Liver (tissue), 9 donors: ENCODE results near the gene PIGV. TPM values are rescaled to one million over a fixed set of nuclear protein-coding genes. Genes with fewer than 3 reads are reported as not detected.

Source experiments
- DNase-seq: peaks from one replicate; pipeline ENCODE4 v3.0.0-alpha.2; 2017; ENCODE audit warnings: low spot score
- H3K27ac ChIP-seq, 2 donors: one replicate each; pipeline ENCODE4 v1.7.0; 2013; ENCODE audit warnings: inconsistent platforms in 2 of 2, low read length in 2 of 2, control low read depth in 1 of 2, low read depth in 1 of 2, mild to moderate bottlenecking in 1 of 2
- H3K27me3 ChIP-seq, 4 donors: one replicate each; pipeline versions ENCODE4 v1.6.1 to v1.7.0; 2013; ENCODE audit warnings: low read length in 3 of 4, inconsistent platforms in 1 of 4, mild to moderate bottlenecking in 1 of 4, moderate library complexity in 1 of 4; ENCODE audit not compliant: control insufficient read depth in 4 of 4, insufficient read depth in 4 of 4
- H3K36me3 ChIP-seq, 4 donors: one replicate each; pipeline versions ENCODE4 v1.6.1 to v1.7.0; 2013; ENCODE audit warnings: low read length in 3 of 4, mild to moderate bottlenecking in 3 of 4, low read depth in 1 of 4, moderate library complexity in 1 of 4; ENCODE audit not compliant: control insufficient read depth in 4 of 4, insufficient read depth in 3 of 4
- H3K4me1 ChIP-seq, 4 donors: one replicate each; pipeline versions ENCODE4 v1.6.1 to v1.7.0; 2013; ENCODE audit warnings: low read length in 3 of 4, mild to moderate bottlenecking in 3 of 4, moderate library complexity in 1 of 4; ENCODE audit not compliant: control insufficient read depth in 4 of 4, insufficient read depth in 4 of 4
- H3K4me3 ChIP-seq, 3 donors: one replicate each; pipeline versions ENCODE4 v1.6.1 to v1.7.0; 2013; ENCODE audit warnings: low read length in 3 of 3, control low read depth in 1 of 3, low read depth in 1 of 3, mild to moderate bottlenecking in 1 of 3
- H3K9ac ChIP-seq, 2 donors: one replicate each; pipeline ENCODE4 v1.7.0; 2013; ENCODE audit warnings: low read length in 2 of 2, mild to moderate bottlenecking in 2 of 2, moderate library complexity in 2 of 2, control low read depth in 1 of 2, low read depth in 1 of 2
- H3K9me3 ChIP-seq, 4 donors: one replicate each; pipeline versions ENCODE4 v1.6.1 to v1.7.0; 2013; ENCODE audit warnings: low read length in 3 of 4; ENCODE audit not compliant: control insufficient read depth in 4 of 4
- ATF3 ChIP-seq: IDR thresholded peaks from 2 replicates; pipeline ENCODE4 v1.6.1; 2016; ENCODE audit warnings: antibody characterized with exemption
- CTCF ChIP-seq: fragments of 150-350 bp; IDR thresholded peaks from 2 replicates; pipeline ENCODE4 v1.5.1; 2017; ENCODE audit warnings: improper control_type of control experiment, low read depth, low read length; ENCODE audit not compliant: missing input control
- EGR1 ChIP-seq, 2 donors: IDR thresholded peaks; 2 replicates each; pipeline ENCODE4 v1.6.1; 2016 to 2018; ENCODE audit warnings: antibody characterized with exemption in 2 of 2, low read depth in 2 of 2
- FOXA1 ChIP-seq: IDR thresholded peaks from 2 replicates; pipeline ENCODE4 v1.6.1; 2016; ENCODE audit warnings: antibody characterized with exemption
- FOXA2 ChIP-seq: IDR thresholded peaks from 2 replicates; pipeline ENCODE4 v1.6.1; 2016; ENCODE audit warnings: antibody characterized with exemption
- GABPA ChIP-seq, 2 donors: IDR thresholded peaks in 1 of 2; conservative IDR thresholded peaks in 1 of 2; 2 replicates each; pipeline ENCODE4 v1.6.1; 2016; ENCODE audit warnings: antibody characterized with exemption in 2 of 2, mild to moderate bottlenecking in 1 of 2, moderate library complexity in 1 of 2
- HNF4A ChIP-seq, 2 donors: conservative IDR thresholded peaks; 2 replicates each; pipeline ENCODE4 v1.6.1; 2016; ENCODE audit warnings: antibody characterized with exemption in 2 of 2, mild to moderate bottlenecking in 2 of 2
- HNF4G ChIP-seq: IDR thresholded peaks from 2 replicates; pipeline ENCODE4 v1.6.1; 2016; ENCODE audit warnings: antibody characterized with exemption
- JUND ChIP-seq, 2 donors: IDR thresholded peaks; 2 replicates each; pipeline ENCODE4 v1.6.1; 2016; ENCODE audit warnings: antibody characterized with exemption in 2 of 2
- MAX ChIP-seq: IDR thresholded peaks from 2 replicates; pipeline ENCODE4 v1.6.1; 2016; ENCODE audit warnings: antibody characterized with exemption
- NR2F2 ChIP-seq: IDR thresholded peaks from 2 replicates; pipeline ENCODE4 v1.6.1; 2016; ENCODE audit warnings: antibody characterized with exemption
- RAD21 ChIP-seq, 2 donors: IDR thresholded peaks; 2 replicates each; pipeline ENCODE4 v1.6.1; 2016; ENCODE audit warnings: antibody characterized with exemption in 2 of 2, mild to moderate bottlenecking in 2 of 2
- REST ChIP-seq: IDR thresholded peaks from 2 replicates; pipeline ENCODE4 v1.6.1; 2016; ENCODE audit warnings: antibody characterized with exemption, mild to moderate bottlenecking
- RXRA ChIP-seq, 2 donors: IDR thresholded peaks; 2 replicates each; pipeline ENCODE4 v1.6.1; 2017 to 2018; ENCODE audit warnings: antibody characterized with exemption in 2 of 2, mild to moderate bottlenecking in 1 of 2
- SP1 ChIP-seq: IDR thresholded peaks from 2 replicates; pipeline ENCODE4 v1.6.1; 2018; ENCODE audit warnings: antibody characterized with exemption, mild to moderate bottlenecking
- TAF1 ChIP-seq: conservative IDR thresholded peaks from 2 replicates; pipeline ENCODE4 v1.6.1; 2016; ENCODE audit warnings: antibody characterized with exemption, mild to moderate bottlenecking
- YY1 ChIP-seq: IDR thresholded peaks from 2 replicates; pipeline ENCODE4 v1.6.1; 2016; ENCODE audit warnings: antibody characterized with exemption, mild to moderate bottlenecking
- ZBTB33 ChIP-seq: IDR thresholded peaks from 2 replicates; pipeline ENCODE4 v1.6.1; 2016; ENCODE audit warnings: antibody characterized with exemption
- WGBS: extraction: QIAGEN DNeasy Blood & Tissue Kit; methylation state at CpG from one replicate; pipeline ENCODE4 v1.1.7; 2013; 5-methylcytosine and 5-hydroxymethylcytosine counted together
- polyA plus RNA-seq, 2 donors: library from polyadenylated mRNA; stranded (reverse) in 1 of 2; unstranded in 1 of 2; fragments of 200-250 nt in 1 of 2; fragments of >200 nt in 1 of 2; fragmentation: Nextera tagmentation in 1 of 2; extraction: Ambion mirVana in 1 of 2; gene quantifications; one replicate each; pipeline versions ENCODE4 v1.2.1 to v1.2.3, GENCODE V29; 2013 to 2015
- total RNA-seq, 2 donors: library from RNA; depleted of rRNA; stranded (reverse); fragments of >200 nt; gene quantifications; one replicate each; pipeline ENCODE4 v1.2.3, GENCODE V29; 2014
- donor health status: healthy.
- donor health status: healthy.
- donor health status: healthy.
- donor health status: healthy.
- donor health status: healthy.

Gene PIGV
- total and polyA plus RNA-seq, 4 donors: 13.9 to 24.3 (median 14.8) TPM

GRCh38 chr1:26822737-26823395 is 35.1 kb downstream of the PIGV start:
- WGBS: 96% methylated on average over 4 of the region's 4 CpGs
- no peak overlapping the region for H3K27ac ChIP-seq
- no peak overlapping the region for H3K9ac ChIP-seq
- H3K27me3 ChIP-seq: no peaks in the 10 kb centered on the region
- no peak for TF ChIP-seq YY1
- TF ChIP-seq TAF1: no peak
- TF ChIP-seq HNF4G: no peak
- no peak for TF ChIP-seq FOXA2
- no peak for TF ChIP-seq MAX
- TF ChIP-seq RAD21 (IDR thresholded peaks at IDR 0.05): no peak
- TF ChIP-seq NR2F2: no peak
- TF ChIP-seq FOXA1: no peak
- no peak for TF ChIP-seq HNF4A (conservative IDR thresholded peaks at IDR 0.05)
- no peak for TF ChIP-seq RXRA (IDR thresholded peaks at IDR 0.05)
- TF ChIP-seq SP1: no peak
- TF ChIP-seq ATF3: no peak
- no peak for TF ChIP-seq ZBTB33
- TF ChIP-seq REST: no peak
- no peak for TF ChIP-seq GABPA (IDR thresholded peaks at IDR 0.05 in 1 of 2, conservative IDR thresholded peaks at IDR 0.05 in 1 of 2)
- no peak for TF ChIP-seq JUND (IDR thresholded peaks at IDR 0.05)
- TF ChIP-seq CTCF: no peak
- no peak for TF ChIP-seq EGR1 (IDR thresholded peaks at IDR 0.05; ENCODE audit: low read depth in 2 of 2)
- H3K4me1 ChIP-seq: peaks cover 9 to 27% (median 17%) of the 10 kb centered on the region in 4 donors
- DNase-seq: no peak
- H3K36me3 ChIP-seq: no peaks in the 10 kb centered on the region
- no peaks in the 10 kb centered on the region for H3K9me3 ChIP-seq
- no peak overlapping the region for H3K4me3 ChIP-seq
